WERI-Rb-1 (cell line): Measurements from ENCODE around the gene OMD.

ENCODE experiments used
- DNase-seq: peaks from one replicate; pipeline ENCODE4 v3.0.0-alpha.2; 2020
- H3K27ac ChIP-seq: fragments of 250-450 bp; sonication (Bioruptor Pico); 2 replicates; pipeline ENCODE4 v1.5.1; 2020; ENCODE audit warnings: mild to moderate bottlenecking, moderate library complexity
- H3K27me3 ChIP-seq: fragments of 250-450 bp; sonication (Bioruptor Pico); 2 replicates; pipeline ENCODE4 v1.5.1; 2021; ENCODE audit warnings: mild to moderate bottlenecking, low read depth, moderate library complexity; ENCODE audit not compliant: insufficient read depth, severe bottlenecking
- H3K36me3 ChIP-seq: fragments of 250-450 bp; sonication (Bioruptor Pico); 2 replicates; pipeline ENCODE4 v1.5.1; 2020; ENCODE audit warnings: mild to moderate bottlenecking, moderate library complexity
- H3K4me3 ChIP-seq: 2 replicates; pipeline ENCODE4 v1.5.1; 2011; ENCODE audit warnings: low read depth, mild to moderate bottlenecking, control low read depth, low read length
- H3K9me3 ChIP-seq: fragments of 250-450 bp; sonication (Bioruptor Pico); 2 replicates; pipeline ENCODE4 v1.5.1; 2021; ENCODE audit warnings: mild to moderate bottlenecking, moderate library complexity; ENCODE audit not compliant: severe bottlenecking
- TF ChIP-seq, protein P1 (sequence below): IDR thresholded peaks from 2 replicates; pipeline ENCODE4 v1.5.1; 2011; ENCODE audit warnings: low read depth, mild to moderate bottlenecking, control low read depth, inconsistent platforms, low read length

The OMD gene

DNA sequence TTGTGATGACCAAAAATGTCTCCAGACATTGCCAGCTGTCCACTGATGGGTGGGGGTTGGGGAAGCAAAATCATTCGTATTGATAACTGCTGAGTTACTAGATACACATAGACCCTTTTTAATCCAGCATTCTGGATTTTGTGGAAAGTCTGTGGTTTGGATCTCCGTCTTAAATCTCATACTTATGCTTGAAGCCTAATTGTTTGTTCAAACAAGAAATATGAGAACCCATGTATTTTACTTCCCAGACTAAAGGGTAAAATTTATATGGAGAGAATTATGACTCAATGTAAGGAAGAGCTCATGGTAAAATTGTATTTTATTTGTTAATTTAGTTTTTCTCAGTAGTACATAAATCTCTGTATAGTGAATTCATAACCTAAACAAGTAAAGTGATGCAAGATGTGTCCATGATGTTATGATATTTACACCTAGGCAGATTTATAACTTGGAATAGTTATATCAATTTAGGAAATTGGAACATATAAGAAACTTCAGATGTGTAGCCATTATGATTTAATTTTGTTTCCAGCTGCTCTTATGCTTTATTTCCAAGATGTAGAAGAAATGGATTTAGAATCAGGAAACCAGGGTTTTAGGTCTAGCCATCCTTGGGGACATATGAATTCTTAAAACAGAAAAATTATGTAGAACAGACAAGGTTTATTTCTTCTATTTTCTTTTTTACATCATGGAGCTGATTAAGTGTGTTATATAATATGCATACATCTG lies 15.4 kb downstream of the OMD start:
- TF ChIP-seq, protein P1, sequence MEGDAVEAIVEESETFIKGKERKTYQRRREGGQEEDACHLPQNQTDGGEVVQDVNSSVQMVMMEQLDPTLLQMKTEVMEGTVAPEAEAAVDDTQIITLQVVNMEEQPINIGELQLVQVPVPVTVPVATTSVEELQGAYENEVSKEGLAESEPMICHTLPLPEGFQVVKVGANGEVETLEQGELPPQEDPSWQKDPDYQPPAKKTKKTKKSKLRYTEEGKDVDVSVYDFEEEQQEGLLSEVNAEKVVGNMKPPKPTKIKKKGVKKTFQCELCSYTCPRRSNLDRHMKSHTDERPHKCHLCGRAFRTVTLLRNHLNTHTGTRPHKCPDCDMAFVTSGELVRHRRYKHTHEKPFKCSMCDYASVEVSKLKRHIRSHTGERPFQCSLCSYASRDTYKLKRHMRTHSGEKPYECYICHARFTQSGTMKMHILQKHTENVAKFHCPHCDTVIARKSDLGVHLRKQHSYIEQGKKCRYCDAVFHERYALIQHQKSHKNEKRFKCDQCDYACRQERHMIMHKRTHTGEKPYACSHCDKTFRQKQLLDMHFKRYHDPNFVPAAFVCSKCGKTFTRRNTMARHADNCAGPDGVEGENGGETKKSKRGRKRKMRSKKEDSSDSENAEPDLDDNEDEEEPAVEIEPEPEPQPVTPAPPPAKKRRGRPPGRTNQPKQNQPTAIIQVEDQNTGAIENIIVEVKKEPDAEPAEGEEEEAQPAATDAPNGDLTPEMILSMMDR: no peak

DNA sequence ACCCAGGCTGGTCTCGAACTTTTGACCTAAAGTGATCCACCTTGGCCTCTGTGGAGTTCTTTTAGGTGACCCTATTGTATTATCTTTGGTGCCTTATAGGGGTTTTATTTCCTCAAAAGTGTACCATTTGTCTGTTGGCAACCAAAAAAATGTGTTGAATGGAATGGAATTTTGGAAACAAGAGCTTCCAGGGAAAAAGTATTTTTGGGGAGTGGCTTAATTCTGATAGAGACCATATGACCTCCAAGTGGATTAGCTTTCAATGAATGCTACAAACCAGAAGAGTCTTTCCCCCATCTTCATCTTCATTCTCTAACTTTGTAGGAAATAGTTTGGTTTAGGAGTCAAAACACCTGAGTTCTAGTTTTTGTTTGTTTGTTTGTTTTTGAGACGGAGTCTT lies 16.5 kb downstream of the OMD start:
- TF ChIP-seq, protein P1: no peak
- Histone ChIP-seq H3K4me3 (no peak overlapping the region), H3K9me3 (no peaks in the 10 kb centered on the region), H3K27me3 (no peaks in the 10 kb centered on the region), H3K27ac (no peak overlapping the region), H3K36me3 (no peaks in the 10 kb centered on the region)
- DNase-seq: no peak

More for the DNA sequence above, 15.4 kb downstream of the OMD start:
- H3K4me3 ChIP-seq: no peak overlapping the region
- no peaks in the 10 kb centered on the region for H3K9me3 ChIP-seq
- H3K27ac ChIP-seq: no peak overlapping the region
- DNase-seq: no peak
- H3K27me3 ChIP-seq: no peaks in the 10 kb centered on the region
- H3K36me3 ChIP-seq: no peaks in the 10 kb centered on the region

DNA sequence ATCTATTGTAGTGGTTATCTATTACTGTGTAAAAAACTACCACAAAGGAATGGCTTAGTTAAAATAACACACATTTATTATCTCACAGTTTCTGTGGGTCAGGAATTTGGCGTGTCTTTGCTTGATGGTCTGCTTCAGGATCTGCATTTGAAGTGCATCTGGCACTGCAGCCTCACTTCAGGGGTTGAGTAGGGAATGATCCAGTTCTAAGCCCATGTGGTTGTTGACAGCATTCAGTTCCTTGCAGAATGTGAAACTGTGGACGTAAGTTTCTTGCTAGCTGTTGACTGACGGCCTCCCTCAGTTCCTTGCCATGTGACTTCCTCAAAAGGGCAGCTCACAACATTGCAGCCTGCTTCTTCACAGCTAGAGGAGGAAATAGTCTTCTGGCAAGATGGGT lies 17.8 kb downstream of the OMD start:
- H3K9me3 ChIP-seq: no peaks in the 10 kb centered on the region
- no peaks in the 10 kb centered on the region for H3K27me3 ChIP-seq
- H3K4me3 ChIP-seq: no peak overlapping the region
- H3K27ac ChIP-seq: no peak overlapping the region
- TF ChIP-seq, protein P1: no peak
- H3K36me3 ChIP-seq: no peaks in the 10 kb centered on the region
- no peak for DNase-seq

DNA sequence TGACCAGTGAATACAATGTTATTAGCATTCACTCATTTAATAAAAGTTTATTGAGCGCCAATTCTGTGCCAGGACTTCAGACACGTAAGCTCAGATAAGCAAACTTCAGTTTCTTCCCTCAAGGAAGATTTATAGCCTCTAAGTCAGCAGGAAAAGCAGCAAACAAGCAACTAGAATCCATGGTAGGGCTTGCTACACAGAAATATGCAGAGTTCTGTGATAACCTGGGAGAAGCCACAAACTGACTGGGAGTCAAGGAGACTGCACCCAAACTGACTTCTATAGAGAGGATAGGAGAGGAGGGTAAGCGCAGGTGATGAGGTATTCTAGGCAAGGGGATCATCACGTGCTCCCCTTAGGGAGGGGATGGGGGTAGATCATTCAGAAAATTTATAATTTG lies 18.5 kb downstream of the OMD start:
- Histone ChIP-seq H3K27ac (no peak overlapping the region), H3K36me3 (no peaks in the 10 kb centered on the region), H3K27me3 (no peaks in the 10 kb centered on the region), H3K4me3 (no peak overlapping the region), H3K9me3 (no peaks in the 10 kb centered on the region)
- TF ChIP-seq, protein P1: no peak
- DNase-seq: no peak

DNA sequence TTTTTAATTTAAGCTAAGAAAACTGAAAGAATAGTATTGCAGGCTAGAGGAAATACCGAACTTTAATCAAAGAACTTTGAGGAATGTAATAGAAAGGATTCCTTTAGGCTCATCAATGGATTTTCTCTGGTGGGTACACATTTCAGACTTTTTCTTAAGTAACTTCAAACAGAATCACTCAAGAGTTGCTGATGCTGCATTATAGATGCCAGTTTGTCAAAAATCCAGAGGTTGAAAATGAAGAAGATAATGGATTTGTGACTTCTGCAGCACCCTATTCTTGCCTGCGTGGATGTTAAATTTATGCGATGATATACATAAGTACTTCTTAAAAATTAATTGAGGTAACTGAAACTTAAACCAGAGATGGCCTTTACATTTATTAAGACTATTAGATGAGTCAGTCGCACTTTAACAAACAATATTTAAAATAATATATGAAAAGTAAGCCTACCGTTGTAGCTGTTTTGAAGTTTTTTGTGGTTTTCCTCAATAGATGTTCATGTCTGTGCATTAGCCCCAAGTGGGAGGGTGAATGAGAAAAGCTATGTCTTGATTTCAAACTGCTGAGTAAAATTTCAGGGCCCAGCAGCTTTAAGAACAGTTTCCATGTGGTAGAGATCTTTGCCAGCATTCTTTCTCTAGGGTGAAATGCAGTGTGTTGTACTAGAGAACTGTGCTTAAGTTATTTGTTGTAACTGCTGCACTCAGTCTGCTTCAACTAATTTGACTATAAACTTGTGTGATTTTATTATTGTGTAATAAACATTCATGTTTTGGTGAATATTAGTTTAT lies 20.0 kb downstream of the OMD start, which contains the start of gene OGN:
Gene OGN (minus strand): TSS at position 537 of the 795 bp plus-strand sequence. CDS start 1,171 bp downstream, outside the sequence.
- no peaks in the 10 kb centered on the region for H3K36me3 ChIP-seq
- TF ChIP-seq, protein P1: no peak
- no peak for DNase-seq
- H3K27ac ChIP-seq: no peak within 1 kb of the TSS
- no peak within 1 kb of the TSS for H3K4me3 ChIP-seq
- no peaks in the 10 kb centered on the region for H3K27me3 ChIP-seq
- no peaks in the 10 kb centered on the region for H3K9me3 ChIP-seq
